GM12891 (cell line): ENCODE data around the gene CSNK2A2.

Experiments used
- POLR2A ChIP-seq: IDR thresholded peaks from 2 replicates; pipeline ENCODE4 v1.6.1; 2011; ENCODE audit warnings: low read depth, low read length, control low read depth
- POLR2AphosphoS5 ChIP-seq: IDR thresholded peaks from 2 replicates; pipeline ENCODE4 v1.6.1; 2011; ENCODE audit warnings: low read depth, low read length, control low read depth
- TAF1 ChIP-seq: IDR thresholded peaks from 2 replicates; pipeline ENCODE4 v1.6.1; 2011; ENCODE audit warnings: low read depth, low read length, control low read depth

DNA sequence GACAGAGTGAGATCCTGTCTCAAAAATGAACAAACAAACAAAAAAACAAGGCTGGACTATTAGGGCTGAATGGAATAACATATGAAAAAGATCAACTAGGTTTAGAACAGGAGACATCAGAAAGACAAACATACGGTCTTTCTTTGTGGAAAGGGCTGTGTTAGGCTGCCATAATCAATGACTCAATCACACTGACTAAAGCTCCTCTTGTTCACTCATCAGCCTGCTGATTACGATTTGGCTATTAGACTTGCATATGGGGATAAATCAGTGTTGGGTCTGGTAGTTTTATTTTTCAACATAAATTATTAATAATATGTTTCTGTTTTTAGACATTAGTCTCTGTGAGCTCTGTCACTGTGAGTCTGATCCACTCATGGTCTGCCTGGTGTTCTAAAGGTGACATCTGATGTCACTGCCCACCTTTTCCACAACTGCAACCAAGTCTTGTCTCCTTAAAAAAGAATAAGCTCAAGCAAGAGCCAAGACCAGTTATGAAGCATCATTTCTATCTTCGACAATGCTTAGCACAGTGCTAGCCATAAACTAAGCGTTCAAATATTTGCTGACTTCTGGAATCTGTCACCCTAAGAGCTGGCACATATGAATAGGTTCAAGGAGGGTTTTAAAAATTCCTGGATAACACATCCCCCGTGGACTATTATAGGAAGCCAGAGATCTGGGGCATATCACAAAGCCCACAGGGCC is 79.0 kb downstream of the CSNK2A2 start:
- TF ChIP-seq POLR2A = no peak
- no peak for TF ChIP-seq POLR2AphosphoS5
- no peak for TF ChIP-seq TAF1
